Measurements from ENCODE around the gene MAN1A1. TPM values are rescaled to one million over a fixed set of nuclear protein-coding genes. Genes with fewer than 3 reads are reported as not detected.
A peak's percentile ranks its signal among the peaks of the same experiment; 100 is the strongest.

MAN1A1 gene
- total and polyA plus RNA-seq, 10 donors = 6.0 to 148 (median 93.5) TPM

DNA sequence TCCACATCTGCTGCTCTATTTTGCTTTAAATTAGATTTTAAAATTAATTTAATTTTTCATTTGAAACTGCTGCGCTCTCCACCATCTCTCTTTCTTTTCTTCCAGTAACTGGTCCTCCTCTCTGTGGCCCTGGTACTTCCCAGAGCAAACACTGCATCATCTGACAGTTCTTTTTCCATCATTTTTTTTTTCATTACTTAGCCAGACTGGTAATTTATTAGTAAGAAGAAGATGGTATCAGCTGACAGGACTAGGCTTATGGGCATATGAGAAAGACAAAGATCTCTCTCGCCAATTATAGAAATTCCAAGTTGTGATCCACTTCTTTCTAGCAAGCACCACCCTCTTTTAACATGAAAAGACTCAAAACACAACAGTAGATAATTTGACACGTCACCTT is 197.4 kb downstream of the MAN1A1 start:
- Histone ChIP-seq H3K27me3 (replicated peaks in 1 of 7) (no peaks in the 10 kb centered on the region), H3K27ac (no peak overlapping the region), H3K9me3 (no peaks in the 10 kb centered on the region), H3K4me1 (peaks cover 0 to 14% (median 0%) of the 10 kb centered on the region in 6 donors), H3K36me3 (no peaks in the 10 kb centered on the region), H3K4me3 (no peak overlapping the region)
- 57 to 98% (median 93%) methylated on average over 3 of the region's 3 CpGs for WGBS, 5 donors
- intact Hi-C loops (cut with DNase I; ENCODE audit: low total_unique reads) = no loop called here
- no peak for DNase-seq
- TF ChIP-seq POLR2A (IDR thresholded peaks at IDR 0.05) (no peak), POLR2AphosphoS5 (IDR thresholded peaks at IDR 0.05) (no peak), CTCF (IDR thresholded peaks at IDR 0.05 in 8 of 11, conservative IDR thresholded peaks at IDR 0.05 in 3 of 11) (no peak)

DNA sequence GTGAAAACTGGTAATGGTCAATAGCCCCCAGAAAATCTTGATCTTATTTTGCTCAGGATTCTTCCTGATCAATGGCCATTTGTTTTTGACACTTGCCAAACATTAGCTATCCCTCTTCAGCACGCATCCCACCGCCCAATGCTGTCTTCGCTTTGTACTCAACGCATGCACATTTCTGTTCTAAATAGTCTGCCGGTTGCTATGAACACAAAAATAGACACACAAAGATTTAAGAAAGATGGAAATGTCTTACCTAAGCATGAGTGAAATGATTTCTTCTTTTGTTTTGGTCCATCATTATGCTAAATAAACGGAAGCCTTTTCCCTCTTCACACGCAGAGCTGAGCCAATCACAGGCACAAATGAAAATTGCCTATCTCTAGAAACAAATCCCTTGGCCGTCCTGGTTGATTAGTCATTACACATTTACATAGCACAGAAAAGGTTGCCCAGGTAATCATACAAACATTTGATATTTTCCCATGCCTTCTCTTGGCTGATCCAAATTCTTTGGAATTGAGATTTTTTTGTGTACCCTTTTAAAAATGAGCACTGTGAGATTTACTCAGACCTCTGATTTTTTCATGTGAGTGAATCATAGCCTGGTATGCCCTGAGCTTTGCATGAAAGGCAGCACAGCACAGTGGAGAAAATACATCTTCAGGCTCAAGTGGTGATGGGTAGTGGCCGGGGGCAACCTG is 200.6 kb downstream of the MAN1A1 start:
- Histone ChIP-seq H3K36me3 (no peaks in the 10 kb centered on the region), H3K4me3 (no peak overlapping the region), H3K27me3 (replicated peaks in 1 of 7) (no peaks in the 10 kb centered on the region), H3K4me1 (peaks cover 0 to 14% (median 0%) of the 10 kb centered on the region in 6 donors), H3K27ac (no peak overlapping the region), H3K9me3 (no peaks in the 10 kb centered on the region)
- intact Hi-C loops (cut with DNase I; ENCODE audit: low total_unique reads) = no loop called here
- DNase-seq = no peak
- TF ChIP-seq POLR2A (IDR thresholded peaks at IDR 0.05) (no peak), CTCF (IDR thresholded peaks at IDR 0.05 in 8 of 11, conservative IDR thresholded peaks at IDR 0.05 in 3 of 11) (no peak), POLR2AphosphoS5 (IDR thresholded peaks at IDR 0.05) (no peak)
- WGBS, 5 donors = 87 to 94% (median 91%) methylated on average over 9 of the region's 9 CpGs

- H3K27me3 ChIP-seq (replicated peaks in 1 of 7) = no peaks in the 10 kb centered on the region
- WGBS, 5 donors = 51 to 80% (median 69%) methylated on average over 5 of the region's 5 CpGs
- TF ChIP-seq CTCF (IDR thresholded peaks at IDR 0.05 in 8 of 11, conservative IDR thresholded peaks at IDR 0.05 in 3 of 11) (peak in 8 of 11 experiments; percentile 26 to 55 (median 49)), POLR2A (IDR thresholded peaks at IDR 0.05) (no peak)
- H3K4me1 ChIP-seq = peaks cover 0 to 14% (median 0%) of the 10 kb centered on the region in 6 donors
- H3K36me3 ChIP-seq = no peaks in the 10 kb centered on the region
- H3K4me3 ChIP-seq = no peak overlapping the region
- no peaks in the 10 kb centered on the region for H3K9me3 ChIP-seq
- H3K27ac ChIP-seq = no peak overlapping the region
- intact Hi-C loops (cut with DNase I; ENCODE audit: low total_unique reads) = no loop called here
- no peak for DNase-seq
Observed at GRCh38 chr6:119148098-119148824, 201.3 kb downstream of the MAN1A1 start.

Measured in spleen (tissue), 11 donors.